GM12865 (cell line): ENCODE data around the gene ATXN1.
A peak's percentile ranks its signal among the peaks of the same experiment; 100 is the strongest.

Source experiments
- DNase-seq: peaks from one replicate; pipeline ENCODE4 v3.0.0; 2010; ENCODE audit warnings: low read depth
- H3K4me3 ChIP-seq: 2 replicates; pipeline ENCODE4 v1.5.1; 2011; ENCODE audit warnings: mild to moderate bottlenecking, low read depth, low read length, control low read depth
- CTCF ChIP-seq: IDR thresholded peaks from 2 replicates; pipeline ENCODE4 v1.5.1; 2011; ENCODE audit warnings: low read length, control low read depth, low read depth, inconsistent platforms; ENCODE audit not compliant: insufficient read depth; ENCODE audit errors: missing control alignments

Gene ATXN1

GRCh38 chr6:16761471-16762267 lies 409 bp upstream of the ATXN1 start:
- peak; percentile 92 for DNase-seq
- peak; percentile 41 for TF ChIP-seq CTCF

DNA sequence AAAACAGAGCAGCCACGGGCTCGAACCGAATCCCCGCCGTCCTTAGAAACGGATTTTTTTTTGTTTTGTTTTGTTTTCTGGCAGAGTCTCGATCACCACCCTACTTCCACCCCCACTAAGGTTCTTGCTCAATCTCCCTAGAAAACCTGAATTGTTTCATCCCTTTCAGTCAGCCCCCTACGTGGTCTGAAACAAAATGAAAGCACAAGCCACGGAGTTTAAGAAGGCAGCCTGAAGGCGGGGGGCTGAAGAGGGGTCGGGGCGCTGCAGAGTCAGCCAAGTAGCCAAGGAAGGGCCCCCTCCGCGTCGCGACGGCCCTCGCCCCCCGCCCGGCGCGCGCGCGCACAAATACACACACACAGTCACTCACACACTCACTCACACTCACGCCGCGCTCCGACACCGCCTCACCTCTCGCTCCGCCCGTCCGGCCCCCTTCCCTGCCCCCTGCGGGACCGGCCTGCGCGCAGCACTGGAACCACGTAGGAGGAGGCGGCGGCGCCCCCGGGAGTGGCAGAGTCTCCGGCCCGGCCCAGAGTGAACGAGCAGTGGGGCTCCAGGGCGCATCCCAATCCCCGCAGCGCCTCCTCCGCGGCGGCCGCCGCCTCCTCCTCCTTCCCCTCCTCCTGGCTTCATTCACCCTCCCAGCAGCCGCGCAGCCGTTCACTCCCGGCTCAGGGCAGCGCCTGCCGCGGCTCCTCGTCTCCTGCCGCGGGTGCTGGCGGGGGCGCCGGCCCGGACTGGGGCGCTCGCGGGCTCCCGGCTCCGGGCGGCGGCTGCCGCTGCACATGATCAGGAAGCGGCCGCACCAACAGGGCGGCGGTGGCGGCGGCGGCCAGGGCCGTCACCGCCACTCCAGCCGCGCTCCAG lies 1.4 kb downstream of the ATXN1 start:
- DNase-seq, result peak; percentile 87
- H3K4me3 ChIP-seq, result peak overlapping the region; percentile 79
- peak; percentile 3 for TF ChIP-seq CTCF

More at GRCh38 chr6:16761471-16762267, 409 bp upstream of the ATXN1 start:
- H3K4me3 ChIP-seq, result peak overlapping the region; percentile 82

DNA sequence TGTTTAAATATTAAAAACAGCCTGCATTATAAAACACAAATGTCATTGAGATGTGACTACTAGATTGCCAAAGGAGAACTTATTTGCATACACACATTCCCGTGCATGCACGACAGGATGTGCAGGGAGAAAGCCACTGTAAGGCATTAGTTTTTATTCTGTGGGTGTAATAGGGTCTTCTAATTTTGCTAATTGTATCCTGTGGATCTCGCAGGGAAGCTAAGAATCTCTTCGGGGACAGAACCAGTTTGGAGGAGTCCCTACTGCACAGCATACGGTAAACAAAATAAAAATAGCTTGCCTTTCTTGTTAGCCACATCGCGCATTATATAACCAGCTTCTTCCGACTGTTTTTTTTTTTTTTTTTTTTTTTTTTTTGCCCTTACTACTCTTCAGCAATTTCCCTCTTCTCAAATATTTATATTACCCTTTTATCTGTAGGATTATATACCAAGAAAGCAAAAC lies 2.0 kb downstream of the ATXN1 start:
- TF ChIP-seq CTCF, result no peak
- DNase-seq, result no peak
- peak overlapping the region; percentile 79 for H3K4me3 ChIP-seq

DNA sequence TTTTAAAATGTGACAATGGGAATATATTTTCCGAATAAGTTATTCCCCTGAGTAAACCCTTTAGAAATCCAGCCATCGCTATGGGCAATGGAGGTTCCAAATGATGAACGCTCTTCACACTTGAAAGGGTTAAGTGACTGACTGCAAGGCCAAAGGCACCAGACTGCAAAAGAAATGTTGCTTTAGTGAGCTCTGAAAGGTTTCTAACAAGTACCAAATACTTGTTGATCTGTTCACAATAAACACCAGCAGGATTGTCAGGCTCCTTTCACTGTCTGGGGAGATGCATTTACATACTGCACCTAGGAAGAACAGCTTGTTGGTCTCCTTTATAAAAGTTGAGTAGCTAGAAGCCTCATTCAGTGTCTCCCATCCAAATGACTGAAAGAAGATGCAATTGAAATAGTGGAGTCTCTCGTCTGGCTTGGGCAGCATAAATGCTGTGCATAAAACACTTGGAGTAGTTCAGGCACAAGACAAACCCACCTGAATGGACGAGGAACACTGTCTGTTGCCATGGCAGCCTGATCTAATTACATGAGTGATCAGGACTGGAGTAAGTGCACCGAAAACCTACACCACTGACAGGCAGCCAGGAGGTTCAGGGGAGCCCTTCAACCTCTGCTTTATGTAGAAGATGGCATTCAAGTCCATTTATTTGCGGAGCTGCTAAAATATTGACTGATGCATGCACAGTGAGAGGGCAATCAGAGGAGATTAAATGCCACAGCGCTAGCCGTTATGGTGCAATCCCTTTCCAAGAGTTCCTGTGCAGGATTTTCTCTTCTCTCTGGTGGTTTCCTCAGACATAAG lies 2.9 kb downstream of the ATXN1 start:
- no peak for TF ChIP-seq CTCF
- peak; percentile 14 for DNase-seq
- H3K4me3 ChIP-seq, result no peak overlapping the region

GRCh38 chr6:16757332-16757731 lies 3.9 kb downstream of the ATXN1 start:
- no peak overlapping the region for H3K4me3 ChIP-seq
- DNase-seq, result no peak
- no peak for TF ChIP-seq CTCF

GRCh38 chr6:16756660-16757255 lies 4.5 kb downstream of the ATXN1 start:
- no peak for TF ChIP-seq CTCF
- no peak for DNase-seq

More at GRCh38 chr6:16756660-16757255, 4.5 kb downstream of the ATXN1 start:
- no peak overlapping the region for H3K4me3 ChIP-seq
